ENCODE results near the gene TMEM132D. TPM values are rescaled to one million over a fixed set of nuclear protein-coding genes. Genes with fewer than 3 reads are reported as not detected.
"Not testable (repeated sequence)": the region's sequence is repeated elsewhere in the genome, so short reads cannot be mapped to it uniquely, and the experiment has no call there.

The TMEM132D gene
- total RNA-seq: under 1 TPM in 1 of 2 donors, not detected in 1; 0.05 TPM
- long read RNA-seq: 0 reads

DNA sequence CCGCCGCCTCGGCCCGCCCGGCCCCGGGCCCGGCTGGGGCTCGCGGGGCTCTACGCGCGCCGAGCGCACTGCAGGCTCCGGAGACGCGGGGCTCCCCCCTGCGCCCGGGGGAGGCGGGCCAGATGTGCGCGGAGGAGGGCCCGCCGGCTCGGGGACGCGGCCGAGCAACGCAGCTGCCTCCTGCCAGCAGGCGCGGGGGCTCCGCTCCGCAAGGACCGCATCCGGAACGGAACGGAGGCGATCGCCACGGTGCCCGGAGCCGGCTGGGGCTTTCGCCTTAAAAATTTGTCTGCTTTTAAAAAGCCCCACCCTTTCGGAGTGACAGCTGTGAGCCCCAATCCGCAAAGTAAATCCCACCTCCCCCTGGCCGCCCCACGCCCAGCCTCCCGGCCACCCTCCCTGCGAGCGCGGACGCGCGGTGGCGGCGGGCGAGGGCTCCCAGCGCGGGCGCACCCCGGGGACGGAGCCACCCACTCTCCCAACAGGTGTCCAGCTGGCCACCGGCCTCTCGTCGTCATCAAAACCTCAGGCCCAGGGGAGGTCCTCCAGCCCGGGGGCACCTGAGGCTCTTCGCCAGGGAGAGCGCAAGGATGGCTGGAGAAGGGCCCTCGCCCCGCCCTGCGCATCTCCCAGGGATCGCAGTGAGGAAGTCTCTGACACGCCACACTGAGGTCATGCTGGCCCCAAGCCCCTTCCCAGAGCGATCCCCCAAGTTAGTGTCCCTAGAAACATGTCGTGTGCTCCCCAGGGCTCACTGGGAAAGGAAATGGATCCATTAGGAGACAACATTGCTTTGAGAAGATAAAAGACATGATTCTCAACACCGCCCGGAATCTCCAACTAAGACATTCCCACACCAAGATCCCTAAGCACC is at the start of gene TMEM132D:
TSS of gene TMEM132D (minus strand) at position 70 of the 874 bp plus-strand sequence.
- ATAC-seq (no peak), DNase-seq (no peak)
- intact Hi-C loops (cut with DNase I): no loop called here

GRCh38 chr12:129949651-129950050 is 45.8 kb upstream of the TMEM132D start:
- no peak for DNase-seq
- ATAC-seq: no peak
- intact Hi-C loops (cut with DNase I): no loop called here

- ATAC-seq (no peak), DNase-seq (no peak)
- intact Hi-C loops (cut with DNase I): no loop called here
These were observed 37.8 kb upstream of the TMEM132D start for GRCh38 chr12:129941618-129942017.

GRCh38 chr12:129938089-129938488 is 34.3 kb upstream of the TMEM132D start:
- DNase-seq: no peak
- no peak for ATAC-seq
- intact Hi-C loops (cut with DNase I): no loop called here

GRCh38 chr12:129937426-129937825 is 33.6 kb upstream of the TMEM132D start:
- DNase-seq: no peak
- no peak for ATAC-seq
- intact Hi-C loops (cut with DNase I): no loop called here

DNA sequence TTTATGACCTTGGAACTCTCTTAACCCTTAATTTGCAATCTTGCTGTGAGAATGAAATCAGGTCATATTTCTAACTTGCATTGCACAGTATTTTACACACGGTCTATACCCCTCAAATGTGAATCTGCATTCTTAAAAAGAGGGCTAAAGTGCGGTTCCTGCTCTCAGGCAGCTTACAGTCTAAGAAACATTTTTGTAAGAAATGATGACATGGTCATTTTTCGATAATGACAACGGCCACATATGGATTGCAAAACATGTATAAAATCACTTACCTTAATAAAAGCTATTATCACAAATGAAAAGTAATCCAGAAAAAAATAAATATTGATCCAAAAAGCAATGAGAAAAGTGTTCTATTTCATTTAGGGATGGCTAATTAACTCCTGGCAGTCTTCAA is 24.8 kb upstream of the TMEM132D start:
- ATAC-seq: no peak
- DNase-seq: no peak
- intact Hi-C loops (cut with DNase I): no loop called here

DNA sequence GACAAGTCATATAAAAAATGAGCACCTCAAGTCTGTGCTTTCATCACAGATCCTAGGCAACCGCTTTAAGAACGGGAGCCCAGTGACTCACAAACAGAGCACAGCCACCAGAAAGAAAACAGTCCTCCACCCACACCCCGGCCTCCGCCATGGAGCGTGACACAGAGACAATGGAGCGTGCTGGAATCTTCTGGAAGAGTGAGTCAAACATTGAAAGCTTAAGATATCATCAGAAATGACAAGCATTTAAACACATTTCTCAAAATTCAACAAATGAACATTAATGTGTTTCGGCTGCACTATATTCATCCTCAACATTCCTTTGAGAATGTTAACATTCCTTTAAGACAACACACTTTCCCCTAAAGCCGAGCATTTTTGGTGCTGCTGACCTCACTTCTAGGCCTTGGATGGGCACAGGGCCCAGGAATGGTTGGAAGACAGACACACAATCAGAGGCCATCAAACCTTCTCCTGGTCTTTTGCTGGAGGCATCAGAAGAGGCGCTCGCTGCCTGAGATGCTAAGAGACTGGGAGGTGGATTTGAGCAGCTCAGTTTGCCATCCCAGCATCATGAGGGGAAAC is 23.6 kb upstream of the TMEM132D start:
- DNase-seq: no peak
- intact Hi-C loops (cut with DNase I): no loop called here
- ATAC-seq: no peak

DNA sequence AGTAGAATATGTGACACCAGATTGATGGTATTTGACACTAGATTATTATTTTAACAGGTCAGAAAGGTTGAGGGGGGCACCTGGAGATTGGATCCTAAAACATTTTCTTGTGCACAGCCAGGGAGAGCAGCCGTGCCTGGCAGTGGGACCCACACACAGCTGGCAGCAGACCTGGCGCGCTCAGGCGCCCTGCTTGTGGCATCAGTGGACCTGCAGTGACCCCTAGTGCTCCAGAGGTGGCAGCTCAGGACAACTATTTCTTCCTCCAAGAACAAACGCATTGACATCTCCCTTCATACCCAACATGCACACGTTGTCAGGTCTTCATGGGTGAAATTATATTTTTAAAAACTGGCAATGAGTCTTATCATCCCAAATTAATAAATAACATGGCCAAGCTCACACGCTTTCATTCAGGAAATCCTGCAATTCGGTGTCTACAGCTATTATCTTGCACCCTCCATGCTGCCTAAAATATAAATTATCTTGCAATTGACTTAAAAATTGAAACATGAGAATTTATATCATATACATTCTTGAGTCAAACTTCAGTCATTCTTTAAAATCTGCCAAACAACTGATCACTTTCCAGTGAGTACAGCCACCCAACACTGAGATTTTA is 7.7 kb upstream of the TMEM132D start:
- peak; percentile 43 for DNase-seq
- peak; percentile 84 to 90 for ATAC-seq
- intact Hi-C loops (cut with DNase I): loop anchor here (2.0 to 10.0 kb wide), 3 partner anchors 1127 to 1649 kb away; partner anchors contain the start of gene TMEM132C (in 1 of the 2)

DNA sequence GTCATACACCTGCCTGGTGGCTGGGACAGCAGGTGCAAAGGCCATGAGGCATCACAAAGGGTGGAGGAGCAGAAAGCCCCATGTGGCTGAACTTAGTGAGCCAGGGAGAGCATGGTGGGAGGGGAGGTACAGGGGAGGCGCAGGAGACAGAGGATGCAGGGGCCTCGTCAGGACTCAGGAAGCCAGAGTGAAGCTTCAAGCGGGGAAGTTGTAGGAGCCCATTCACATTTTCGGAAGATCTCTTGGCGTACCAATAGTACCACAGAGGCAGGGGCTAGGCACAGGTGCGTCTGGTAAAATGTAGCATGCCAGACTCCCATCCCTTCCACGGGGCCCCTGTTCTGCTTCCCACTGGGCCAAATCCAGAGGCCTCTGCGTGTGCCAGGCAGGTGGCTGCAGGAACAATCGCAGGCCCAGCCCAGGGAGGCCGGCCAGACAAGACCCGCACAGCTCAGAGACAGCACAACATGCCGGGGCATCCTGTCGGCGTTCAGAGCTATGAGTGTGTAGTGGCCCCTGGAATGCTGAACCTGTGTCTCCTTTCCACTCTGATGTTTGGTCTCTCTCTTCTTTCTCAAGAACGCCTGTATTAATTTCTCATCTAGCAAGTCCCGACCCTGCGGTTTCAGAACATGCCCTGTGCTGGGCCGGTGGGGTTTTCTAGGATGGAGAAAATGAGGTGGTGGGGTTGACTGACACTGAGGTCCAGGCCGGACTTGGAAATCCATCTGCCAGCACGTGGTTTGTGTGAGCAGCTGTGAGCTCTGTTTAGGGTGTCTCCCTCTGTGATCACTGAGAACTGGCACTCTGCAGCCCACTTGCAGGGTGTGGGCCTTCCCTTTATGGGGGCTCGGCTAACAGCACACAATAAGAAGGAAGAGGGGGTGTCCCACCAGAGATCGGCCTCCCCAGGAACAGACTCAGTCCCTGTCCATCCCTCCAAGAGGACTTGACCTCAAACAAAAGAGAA is 5.5 kb upstream of the TMEM132D start:
- ATAC-seq (no peak), DNase-seq (no peak)
- intact Hi-C loops (cut with DNase I): loop anchor here (2.0 to 10.0 kb wide), 3 partner anchors 1125 to 1647 kb away; partner anchors contain the start of gene TMEM132C (in 1 of the 2)

GRCh38 chr12:129903092-129903945 is 506 bp downstream of the TMEM132D start:
- intact Hi-C loops (cut with DNase I): no loop called here
- ATAC-seq (no peak), DNase-seq (no peak)

DNA sequence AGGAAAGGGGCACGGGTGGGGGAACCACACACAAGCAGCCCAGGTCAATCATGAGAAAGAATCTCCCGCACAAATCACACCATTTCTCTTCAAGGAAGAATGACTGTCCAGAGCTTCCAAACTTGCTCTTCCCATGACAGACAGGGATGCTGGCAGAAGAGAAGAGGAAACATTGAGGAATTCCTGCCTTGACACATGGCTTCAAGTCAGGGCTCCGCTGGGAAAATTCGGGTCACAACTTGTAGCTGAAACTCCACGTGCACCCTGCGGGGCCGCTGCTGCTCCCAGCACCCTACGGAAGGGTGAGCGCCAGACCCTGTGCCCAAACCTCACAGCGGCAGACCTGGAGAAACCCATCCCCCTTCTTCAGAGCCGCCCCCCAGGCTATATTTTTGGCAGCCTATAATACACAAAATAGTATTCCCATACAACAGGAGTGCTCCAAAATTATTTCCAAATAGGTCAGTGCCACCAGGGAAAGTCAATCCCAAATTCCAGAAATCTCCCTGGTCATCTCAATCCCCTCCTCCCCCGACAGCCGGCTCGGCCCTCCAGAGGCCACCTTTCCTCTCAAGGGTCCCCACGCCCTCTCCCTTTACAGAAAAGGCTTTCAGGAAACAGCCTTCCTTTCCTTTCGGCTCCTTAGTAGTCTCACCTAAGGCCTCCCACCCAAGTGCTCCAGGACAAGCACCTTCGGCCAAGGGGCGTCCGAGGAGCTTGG is 1.3 kb downstream of the TMEM132D start:
- intact Hi-C loops (cut with DNase I): no loop called here
- DNase-seq: no peak
- no peak for ATAC-seq

GRCh38 chr12:129901254-129901653 is 2.6 kb downstream of the TMEM132D start:
- DNase-seq (no peak), ATAC-seq (no peak)
- intact Hi-C loops (cut with DNase I): no loop called here

DNA sequence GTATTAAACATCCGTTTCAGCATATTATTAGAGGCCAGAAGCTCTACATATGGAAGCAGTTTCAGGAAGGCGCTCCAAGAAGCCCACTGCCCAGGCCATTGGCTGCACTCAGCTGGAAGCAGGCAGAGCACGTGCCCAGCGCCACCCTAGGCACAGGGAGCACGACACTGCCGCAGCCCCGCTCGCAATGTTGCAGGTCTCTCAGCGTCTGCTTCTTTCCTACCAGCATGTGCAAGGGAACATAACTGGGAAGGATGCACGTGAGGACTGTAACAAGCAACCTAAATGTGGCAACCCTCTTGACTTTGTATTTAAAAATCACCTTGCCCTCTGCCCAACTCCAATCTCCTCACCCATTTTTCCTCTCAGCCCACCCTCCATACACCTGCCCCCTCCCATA is 3.5 kb downstream of the TMEM132D start:
- intact Hi-C loops (cut with DNase I): no loop called here
- ATAC-seq: no peak
- no peak for DNase-seq

DNA sequence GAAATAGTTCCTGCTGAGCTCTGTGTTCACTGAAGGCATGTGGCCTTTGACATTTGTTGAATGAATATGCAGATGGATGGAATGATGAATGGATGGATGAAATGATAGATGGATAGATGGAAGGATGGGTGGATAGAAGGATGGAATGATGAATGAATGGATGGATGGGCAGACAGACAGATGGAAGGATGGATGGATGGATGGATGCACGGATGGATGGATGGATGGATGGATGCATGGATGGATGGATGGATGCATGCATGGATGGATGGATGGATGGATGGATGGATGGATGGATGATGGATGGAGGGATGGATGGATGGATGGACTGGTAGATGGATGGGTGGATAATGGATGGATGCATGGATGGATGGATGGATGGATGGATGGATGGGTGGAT is 4.8 kb downstream of the TMEM132D start:
- DNase-seq; ATAC-seq; intact Hi-C loops (cut with DNase I): not testable (repeated sequence)

- no peak for ATAC-seq
- no peak for DNase-seq
These were observed 10.1 kb downstream of the TMEM132D start for GRCh38 chr12:129893691-129894090.

DNA sequence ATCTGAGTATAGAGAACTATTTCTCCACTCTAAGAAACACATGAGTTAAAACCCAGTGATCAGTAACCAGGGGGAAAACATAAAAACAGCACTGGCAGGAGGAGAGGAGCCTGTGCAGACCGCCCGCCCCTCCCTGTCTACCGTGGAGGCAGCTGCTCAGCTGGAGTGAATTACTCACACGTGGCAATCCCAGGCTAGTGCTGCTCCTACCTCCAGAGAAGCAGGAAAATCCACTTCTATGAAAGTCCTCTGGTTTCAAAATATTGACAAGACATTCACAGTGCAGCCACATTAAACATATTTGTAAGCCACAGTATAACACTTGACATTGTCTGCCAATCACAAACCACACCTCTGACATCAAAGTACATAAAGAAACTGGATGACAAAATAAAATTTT is 16.7 kb downstream of the TMEM132D start:
- no peak for ATAC-seq
- DNase-seq: no peak
- intact Hi-C loops (cut with DNase I): no loop called here

More at GRCh38 chr12:129893691-129894090, 10.1 kb downstream of the TMEM132D start:
- intact Hi-C loops (cut with DNase I): no loop called here

DNA sequence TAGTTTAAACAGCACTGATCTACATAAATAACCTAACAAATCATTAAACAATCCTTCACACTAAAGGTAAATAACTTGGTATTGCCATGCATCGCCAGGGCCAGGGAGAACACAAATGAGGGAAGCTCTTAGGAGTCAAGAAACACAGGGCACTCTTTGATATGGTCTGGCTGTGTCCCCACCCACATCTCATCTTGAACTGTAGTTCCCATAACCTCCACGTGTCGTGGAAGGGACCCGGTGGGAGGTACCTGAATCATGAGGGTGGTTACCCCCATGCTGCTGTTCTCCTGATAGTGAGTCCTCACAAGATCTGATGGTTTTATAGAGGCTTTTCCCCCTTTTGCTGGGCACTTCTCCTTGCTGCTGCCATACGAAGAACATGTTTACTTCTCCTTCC is 17.3 kb downstream of the TMEM132D start:
- intact Hi-C loops (cut with DNase I): no loop called here
- DNase-seq: no peak
- ATAC-seq: no peak
